ENCODE measurements around the gene DENND2A.
A peak's percentile ranks its signal among the peaks of the same experiment; 100 is the strongest.
"Not testable (repeated sequence)": the region's sequence is repeated elsewhere in the genome, so short reads cannot be mapped to it uniquely, and the experiment has no call there.

DENND2A gene

GRCh38 chr7:140621401-140622021 is 19.1 kb downstream of the DENND2A start:
- Histone ChIP-seq H2AFZ (ENCODE audit: insufficient read depth, low read length, poor library complexity) (no peak overlapping the region), H3K4me3 (ENCODE audit: low read depth, low read length) (no peak overlapping the region), H3K4me2 (ENCODE audit: low read length) (no peak overlapping the region), H3K18ac (ENCODE audit: low read length) (no peak overlapping the region), H3K27ac (ENCODE audit: low read depth, low read length) (no peak overlapping the region), H2BK5ac (ENCODE audit: low read depth, low read length, poor library complexity) (no peak overlapping the region), H3K36me3 (ENCODE audit: control insufficient read depth in 1 of 2, insufficient read depth in 2 of 2, low read length in 2 of 2) (no peaks in the 10 kb centered on the region), H3K79me2 (ENCODE audit: control insufficient read depth, insufficient read depth, low read length, poor library complexity) (peaks cover 1% of the 10 kb centered on the region), H3K9ac (ENCODE audit: low read length) (no peak overlapping the region), H3K9me3 (ENCODE audit: insufficient read depth, low read depth, low read length) (no peaks in the 10 kb centered on the region), H2BK120ac (ENCODE audit: insufficient read depth, low read length, poor library complexity) (no peak overlapping the region), H2BK12ac (ENCODE audit: low read length) (no peak overlapping the region), H3K4ac (ENCODE audit: low read depth, low read length) (no peak overlapping the region), H3K4me1 (ENCODE audit: control insufficient read depth in 1 of 2, insufficient read depth in 2 of 2, low read length in 2 of 2) (peaks cover 23 to 24% of the 10 kb centered on the region in 2 experiments), H2AK5ac (ENCODE audit: low read length) (no peak overlapping the region), H4K91ac (ENCODE audit: low read depth, low read length) (no peak overlapping the region), H4K12ac (ENCODE audit: low read depth, low read length) (no peak overlapping the region), H3K14ac (ENCODE audit: low read length) (no peak overlapping the region), H3K79me1 (ENCODE audit: low read length) (peaks cover 18% of the 10 kb centered on the region), H3K23ac (ENCODE audit: low read length) (no peak overlapping the region), H4K8ac (ENCODE audit: low read depth, low read length) (no peak overlapping the region), H3K27me3 (ENCODE audit: insufficient read depth, low read length) (no peaks in the 10 kb centered on the region)
- DNase-seq: peak; percentile 31 to 73
- no CpG with 5 or more reads among the region's 7 CpGs for WGBS (ENCODE audit: extremely low coverage, insufficient coverage, insufficient read length)

GRCh38 chr7:140619915-140620510 is 20.6 kb downstream of the DENND2A start:
- H4K8ac ChIP-seq (ENCODE audit: low read depth, low read length): not testable (repeated sequence)
- no CpG with 5 or more reads among the region's 11 CpGs for WGBS (ENCODE audit: extremely low coverage, insufficient coverage, insufficient read length)

GRCh38 chr7:140619176-140619575 is 21.4 kb downstream of the DENND2A start:
- Histone ChIP-seq H3K9ac (ENCODE audit: low read length) (no peak overlapping the region), H2BK12ac (ENCODE audit: low read length) (no peak overlapping the region), H2AK5ac (ENCODE audit: low read length) (no peak overlapping the region), H3K27me3 (ENCODE audit: insufficient read depth, low read length) (no peaks in the 10 kb centered on the region), H3K18ac (ENCODE audit: low read length) (no peak overlapping the region), H2BK5ac (ENCODE audit: low read depth, low read length, poor library complexity) (no peak overlapping the region), H2BK120ac (ENCODE audit: insufficient read depth, low read length, poor library complexity) (no peak overlapping the region), H3K4me1 (ENCODE audit: control insufficient read depth in 1 of 2, insufficient read depth in 2 of 2, low read length in 2 of 2) (peaks cover 8 to 13% of the 10 kb centered on the region in 2 experiments), H3K4ac (ENCODE audit: low read depth, low read length) (no peak overlapping the region), H4K8ac (ENCODE audit: low read depth, low read length) (no peak overlapping the region), H4K91ac (ENCODE audit: low read depth, low read length) (no peak overlapping the region), H3K4me3 (ENCODE audit: low read depth, low read length) (no peak overlapping the region), H3K14ac (ENCODE audit: low read length) (no peak overlapping the region), H4K12ac (ENCODE audit: low read depth, low read length) (no peak overlapping the region), H3K36me3 (ENCODE audit: control insufficient read depth in 1 of 2, insufficient read depth in 2 of 2, low read length in 2 of 2) (no peaks in the 10 kb centered on the region), H3K4me2 (ENCODE audit: low read length) (no peak overlapping the region), H3K27ac (ENCODE audit: low read depth, low read length) (no peak overlapping the region), H3K79me1 (ENCODE audit: low read length) (peaks cover 5% of the 10 kb centered on the region), H3K9me3 (ENCODE audit: insufficient read depth, low read depth, low read length) (no peaks in the 10 kb centered on the region), H3K23ac (ENCODE audit: low read length) (no peak overlapping the region), H2AFZ (ENCODE audit: insufficient read depth, low read length, poor library complexity) (no peak overlapping the region), H3K79me2 (ENCODE audit: control insufficient read depth, insufficient read depth, low read length, poor library complexity) (peaks cover 1% of the 10 kb centered on the region)
- peak; percentile 54 to 81 for DNase-seq
- no CpG with 5 or more reads among the region's 1 CpG for WGBS (ENCODE audit: extremely low coverage, insufficient coverage, insufficient read length)

More at GRCh38 chr7:140619915-140620510, 20.6 kb downstream of the DENND2A start:
- not testable (repeated sequence) for H3K36me3 ChIP-seq (ENCODE audit: control insufficient read depth in 1 of 2, insufficient read depth in 2 of 2, low read length in 2 of 2); H2AFZ ChIP-seq (ENCODE audit: insufficient read depth, low read length, poor library complexity); H3K4me2 ChIP-seq (ENCODE audit: low read length); H3K27ac ChIP-seq (ENCODE audit: low read depth, low read length); H3K4ac ChIP-seq (ENCODE audit: low read depth, low read length); DNase-seq; H2BK5ac ChIP-seq (ENCODE audit: low read depth, low read length, poor library complexity); H2BK120ac ChIP-seq (ENCODE audit: insufficient read depth, low read length, poor library complexity); H3K79me2 ChIP-seq (ENCODE audit: control insufficient read depth, insufficient read depth, low read length, poor library complexity); H3K27me3 ChIP-seq (ENCODE audit: insufficient read depth, low read length); H3K14ac ChIP-seq (ENCODE audit: low read length); H3K9me3 ChIP-seq (ENCODE audit: insufficient read depth, low read depth, low read length); H3K4me3 ChIP-seq (ENCODE audit: low read depth, low read length); H3K18ac ChIP-seq (ENCODE audit: low read length); H3K23ac ChIP-seq (ENCODE audit: low read length); H4K12ac ChIP-seq (ENCODE audit: low read depth, low read length); H4K91ac ChIP-seq (ENCODE audit: low read depth, low read length); H3K9ac ChIP-seq (ENCODE audit: low read length); H2BK12ac ChIP-seq (ENCODE audit: low read length); H2AK5ac ChIP-seq (ENCODE audit: low read length)
- Histone ChIP-seq H3K4me1 (ENCODE audit: control insufficient read depth in 1 of 2, insufficient read depth in 2 of 2, low read length in 2 of 2) (peaks cover 14 to 16% of the 10 kb centered on the region in 2 experiments), H3K79me1 (ENCODE audit: low read length) (peaks cover 10% of the 10 kb centered on the region)

- Histone ChIP-seq H3K4ac (ENCODE audit: low read depth, low read length) (no peak overlapping the region), H3K79me1 (ENCODE audit: low read length) (peaks cover 2% of the 10 kb centered on the region), H3K4me1 (ENCODE audit: control insufficient read depth in 1 of 2, insufficient read depth in 2 of 2, low read length in 2 of 2) (peaks cover 5 to 8% of the 10 kb centered on the region in 2 experiments), H2BK12ac (ENCODE audit: low read length) (no peak overlapping the region), H3K14ac (ENCODE audit: low read length) (no peak overlapping the region), H4K91ac (ENCODE audit: low read depth, low read length) (no peak overlapping the region), H3K27ac (ENCODE audit: low read depth, low read length) (no peak overlapping the region), H3K27me3 (ENCODE audit: insufficient read depth, low read length) (no peaks in the 10 kb centered on the region), H3K18ac (ENCODE audit: low read length) (no peak overlapping the region), H2AFZ (ENCODE audit: insufficient read depth, low read length, poor library complexity) (no peak overlapping the region), H2BK5ac (ENCODE audit: low read depth, low read length, poor library complexity) (no peak overlapping the region), H3K9ac (ENCODE audit: low read length) (no peak overlapping the region), H4K8ac (ENCODE audit: low read depth, low read length) (no peak overlapping the region), H2AK5ac (ENCODE audit: low read length) (no peak overlapping the region), H3K4me3 (ENCODE audit: low read depth, low read length) (no peak overlapping the region), H3K9me3 (ENCODE audit: insufficient read depth, low read depth, low read length) (no peaks in the 10 kb centered on the region), H2BK120ac (ENCODE audit: insufficient read depth, low read length, poor library complexity) (no peak overlapping the region), H4K12ac (ENCODE audit: low read depth, low read length) (no peak overlapping the region), H3K79me2 (ENCODE audit: control insufficient read depth, insufficient read depth, low read length, poor library complexity) (peaks cover 1% of the 10 kb centered on the region), H3K36me3 (ENCODE audit: control insufficient read depth in 1 of 2, insufficient read depth in 2 of 2, low read length in 2 of 2) (no peaks in the 10 kb centered on the region), H3K4me2 (ENCODE audit: low read length) (no peak overlapping the region), H3K23ac (ENCODE audit: low read length) (no peak overlapping the region)
- WGBS (ENCODE audit: extremely low coverage, insufficient coverage, insufficient read length): no CpG with 5 or more reads among the region's 5 CpGs
- peak in 1 of 2 donors; percentile 91 for DNase-seq
Measured at GRCh38 chr7:140618306-140618705, 22.3 kb downstream of the DENND2A start.
